ENCODE results near the gene OSBPL9.
"Not testable (repeated sequence)": the region's sequence is repeated elsewhere in the genome, so short reads cannot be mapped to it uniquely, and the experiment has no call there.

The OSBPL9 gene

DNA sequence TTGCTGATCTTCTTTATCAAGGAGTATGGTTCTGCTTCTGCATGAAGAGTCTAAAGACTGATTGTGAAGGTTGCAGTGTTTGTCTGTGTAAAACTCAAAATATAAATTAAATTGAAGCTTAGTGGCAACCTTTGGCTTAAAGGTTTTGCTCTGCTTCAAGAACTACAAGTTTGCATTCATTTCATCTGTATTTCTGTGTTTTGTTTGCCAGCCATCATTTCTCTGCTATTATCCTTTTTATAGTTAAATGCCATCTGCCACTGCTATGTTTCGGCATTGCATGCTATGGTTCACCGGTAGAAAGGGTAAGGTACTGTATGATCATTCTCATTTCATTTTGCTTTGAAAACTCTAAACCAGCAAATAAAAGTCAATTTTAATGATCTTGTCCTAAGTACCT lies 52.9 kb downstream of the OSBPL9 start:
- DNase-seq: no peak

DNA sequence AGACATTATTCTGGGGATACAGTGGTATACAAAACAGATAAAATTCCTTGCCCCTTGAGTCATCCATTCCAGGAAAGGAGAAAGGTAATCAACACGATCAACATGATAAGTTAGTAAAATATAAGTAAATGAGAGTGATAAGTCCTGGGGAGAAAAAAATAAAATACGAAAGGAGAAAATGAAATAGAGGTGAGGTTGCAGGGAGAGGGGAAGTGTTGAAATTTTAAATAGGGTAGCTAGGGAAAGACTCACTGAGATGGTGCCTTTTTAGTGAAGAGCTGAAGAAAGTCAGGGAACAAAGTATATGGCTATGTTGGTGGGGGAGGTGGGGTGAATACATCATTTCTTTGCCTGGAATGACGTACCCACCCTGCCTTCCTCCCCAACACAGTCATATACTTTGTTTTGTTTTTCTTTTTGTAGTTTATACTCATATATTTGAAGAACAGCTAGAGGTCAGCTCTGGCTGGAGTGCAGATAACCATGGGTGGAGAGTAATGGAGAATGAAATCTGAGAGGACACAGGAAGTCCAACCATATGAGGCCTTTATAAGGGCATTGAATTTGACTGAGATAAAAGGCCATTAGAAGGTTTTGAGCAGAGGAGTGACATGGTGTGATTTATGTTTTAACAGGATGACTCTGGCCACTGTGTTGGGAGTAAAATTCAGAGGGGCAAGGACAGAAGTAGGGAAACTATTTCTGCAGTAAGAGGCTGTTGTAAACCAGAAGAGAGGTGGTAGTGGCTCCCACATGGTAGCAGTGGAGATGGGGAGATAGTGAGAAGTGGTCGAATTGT lies 54.8 kb downstream of the OSBPL9 start:
- DNase-seq: no peak

DNA sequence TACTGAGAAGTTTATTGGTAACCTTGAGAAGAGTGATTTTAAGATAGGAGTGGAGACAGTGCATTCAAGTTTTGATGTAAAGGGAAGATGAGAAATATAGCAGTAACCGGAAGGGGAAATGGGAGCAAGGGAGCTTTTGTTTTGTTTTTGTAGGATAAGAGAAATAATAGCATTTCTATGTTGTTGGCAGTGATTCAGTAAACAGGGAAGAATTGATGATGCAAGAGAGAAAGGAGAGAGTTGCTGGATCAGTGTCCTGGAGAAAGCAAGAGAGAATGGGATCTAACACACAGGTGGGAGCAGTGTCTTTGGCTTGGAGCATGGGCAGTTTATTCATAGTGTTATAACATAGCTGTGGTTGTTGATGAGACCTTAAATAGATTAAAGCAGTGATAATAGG lies 56.4 kb downstream of the OSBPL9 start:
- DNase-seq: no peak

DNA sequence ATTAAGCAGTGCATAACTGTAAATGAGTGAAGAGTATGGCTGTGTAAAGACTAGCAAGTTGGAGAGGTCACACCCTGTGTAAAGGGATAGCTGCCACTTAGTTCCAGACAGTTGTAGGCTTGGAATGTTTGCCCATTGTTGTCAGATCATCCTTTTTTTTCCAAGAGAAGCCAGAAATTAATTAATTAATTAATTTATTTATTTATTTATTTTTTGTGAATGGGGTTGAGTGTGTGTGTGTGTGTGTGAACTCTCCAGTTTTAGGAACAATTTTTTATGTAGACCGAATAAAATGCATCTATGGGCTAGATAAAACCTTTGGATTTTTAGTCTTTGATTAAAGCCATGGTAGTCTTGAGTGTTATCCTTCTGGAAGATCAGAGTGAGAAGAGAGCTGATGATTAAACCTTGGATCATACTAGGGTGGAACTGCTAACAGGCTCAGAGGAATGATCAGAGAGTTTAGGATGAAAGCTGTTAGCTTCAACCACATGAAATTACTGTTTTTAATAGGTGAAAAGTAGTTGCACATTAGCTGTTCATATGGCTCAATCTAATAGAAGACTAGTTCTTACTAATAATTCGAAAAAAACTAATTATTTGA lies 58.4 kb downstream of the OSBPL9 start:
- DNase-seq: no peak

DNA sequence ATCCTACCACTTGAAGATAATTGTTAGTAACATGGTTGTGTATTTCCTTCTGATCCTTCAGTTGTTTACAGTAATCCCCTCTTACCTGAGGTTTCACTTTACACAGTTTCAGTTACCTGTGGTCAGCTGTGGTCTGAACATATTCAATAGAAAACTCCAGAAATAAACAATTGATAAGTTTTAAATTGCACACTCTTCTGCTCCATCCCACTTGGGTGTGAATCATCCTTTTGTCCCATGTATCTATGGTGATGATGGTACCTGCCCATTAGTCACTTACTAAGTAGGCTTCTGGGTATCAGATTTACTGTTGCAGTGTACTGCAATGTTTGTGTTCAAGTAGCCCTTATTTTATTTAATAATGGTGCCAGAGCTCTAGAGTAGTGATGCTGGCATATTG lies 62.5 kb downstream of the OSBPL9 start:
- DNase-seq: no peak

DNA sequence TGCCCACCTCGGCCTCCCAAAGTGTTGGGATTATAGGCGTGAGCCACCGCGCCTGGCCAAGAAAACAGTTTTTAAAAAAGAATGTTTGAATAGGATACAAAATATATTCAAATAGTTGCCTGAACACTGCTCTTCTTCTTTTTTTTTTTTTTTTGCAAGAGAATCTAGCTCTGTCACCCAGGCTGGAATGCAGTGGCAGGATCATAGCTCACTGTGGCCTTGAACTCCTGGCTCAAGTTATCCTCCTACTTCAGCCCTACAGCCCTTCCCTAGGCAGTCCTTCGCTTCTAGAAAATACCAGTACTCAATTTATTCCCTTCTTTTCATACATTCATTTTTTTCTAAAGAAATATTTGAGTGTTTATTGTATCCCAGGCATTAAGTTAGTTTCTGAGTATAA lies 67.9 kb downstream of the OSBPL9 start:
- DNase-seq: no peak

DNA sequence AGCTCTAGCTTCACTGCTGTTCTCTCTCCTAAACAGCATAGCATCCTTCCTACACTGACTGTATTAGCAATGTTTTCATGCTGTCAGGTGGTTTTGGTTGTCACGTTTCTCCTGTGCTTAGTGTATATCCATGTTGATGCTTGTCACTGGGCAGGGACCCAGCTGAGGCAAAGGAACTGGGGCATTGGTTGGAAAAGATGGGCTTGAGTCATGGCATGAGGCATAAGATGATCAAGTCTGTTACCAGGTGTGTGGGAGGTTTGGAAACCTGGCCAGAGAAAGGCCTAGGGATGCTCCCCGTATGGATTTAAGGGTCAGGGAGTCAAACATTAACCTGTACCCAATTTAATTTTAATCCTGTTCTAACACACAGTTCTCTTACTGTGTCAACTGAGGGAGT lies 69.6 kb downstream of the OSBPL9 start:
- peak; percentile 5 for DNase-seq

DNA sequence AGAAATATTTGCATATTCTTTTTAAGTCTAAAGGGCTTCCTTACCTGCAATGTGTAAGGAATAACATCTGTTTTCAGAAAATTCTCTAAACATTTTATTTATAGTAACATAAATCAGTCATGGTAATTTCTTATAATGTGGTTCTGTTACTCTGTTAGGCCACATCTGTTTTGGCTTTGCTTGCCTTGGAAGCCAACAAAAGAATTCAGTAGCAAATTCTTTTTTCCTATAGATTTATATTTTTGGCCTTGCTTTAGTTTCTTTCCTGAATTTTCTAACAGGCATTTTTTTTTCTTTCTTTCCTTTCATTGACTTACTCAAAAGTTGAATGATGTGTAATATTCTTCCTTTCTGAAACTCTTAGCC lies 72.2 kb downstream of the OSBPL9 start:
- no peak for DNase-seq

DNA sequence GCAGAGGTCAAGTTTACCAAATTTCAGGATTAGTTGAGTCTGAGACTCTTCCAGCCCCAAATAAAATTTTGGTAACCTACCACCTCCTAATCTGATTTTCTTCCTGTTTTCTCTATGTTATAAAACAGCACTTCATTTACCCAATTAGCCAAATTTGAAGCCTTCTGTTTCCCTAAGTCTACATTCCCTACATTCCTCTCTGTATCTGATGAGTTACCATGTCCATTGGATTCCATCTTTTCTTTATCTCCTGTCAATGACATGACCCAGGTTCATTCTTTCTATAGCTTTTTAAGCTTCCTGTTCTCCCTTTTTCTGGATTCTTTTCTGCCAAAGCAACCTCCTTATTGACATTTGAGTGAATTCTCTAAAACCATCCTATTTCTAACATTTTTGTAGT lies 72.8 kb downstream of the OSBPL9 start:
- DNase-seq: no peak

DNA sequence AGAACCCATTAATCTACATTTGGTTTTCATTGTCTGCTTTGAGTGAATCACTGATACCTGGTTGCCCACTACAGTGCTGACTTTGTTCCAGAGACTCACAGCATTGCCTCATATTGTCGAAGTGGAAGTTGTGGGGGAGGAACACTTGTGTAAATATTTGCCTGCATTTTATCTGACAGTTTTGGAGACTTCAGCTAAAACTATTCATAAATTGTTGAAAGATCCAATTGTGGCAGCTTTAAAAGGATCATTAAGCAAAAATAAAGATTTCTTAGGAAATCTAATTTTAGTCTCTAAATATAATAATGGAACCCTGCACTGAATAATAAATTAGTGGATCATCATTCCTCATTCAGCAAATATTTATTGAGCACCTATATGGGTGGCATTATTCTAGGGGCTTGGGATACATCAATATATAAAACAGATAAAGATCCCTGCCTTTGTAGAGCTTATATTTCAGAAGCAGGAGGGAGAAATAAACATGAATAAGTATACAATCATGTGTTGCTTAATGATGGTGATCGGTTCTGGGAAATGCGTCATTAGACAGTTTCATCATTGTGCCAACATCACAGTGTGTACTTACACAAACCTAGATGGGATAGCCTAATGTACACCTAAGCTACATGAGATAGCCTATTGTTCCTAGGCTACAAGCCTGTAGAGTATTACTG lies 73.5 kb downstream of the OSBPL9 start:
- DNase-seq: no peak

DNA sequence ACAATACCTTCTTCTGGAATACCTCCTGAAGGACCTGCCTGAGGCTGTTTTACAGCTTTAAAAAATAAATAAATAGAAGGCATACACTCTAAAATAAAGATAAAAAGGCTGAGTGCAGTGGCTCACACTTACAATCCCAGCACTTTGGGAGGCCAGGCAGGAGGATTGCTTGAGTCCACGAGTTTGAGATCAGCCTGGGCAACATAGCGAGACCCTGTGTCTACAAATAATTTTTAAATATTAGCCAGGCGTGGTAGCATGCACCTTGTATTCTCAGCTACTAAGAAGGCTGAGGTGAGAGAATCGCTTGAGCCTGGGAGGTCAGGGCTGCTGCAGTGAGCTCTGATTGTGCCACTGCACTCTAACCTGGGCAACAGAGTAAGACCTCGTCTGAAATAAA lies 75.0 kb downstream of the OSBPL9 start:
- DNase-seq: no peak

DNA sequence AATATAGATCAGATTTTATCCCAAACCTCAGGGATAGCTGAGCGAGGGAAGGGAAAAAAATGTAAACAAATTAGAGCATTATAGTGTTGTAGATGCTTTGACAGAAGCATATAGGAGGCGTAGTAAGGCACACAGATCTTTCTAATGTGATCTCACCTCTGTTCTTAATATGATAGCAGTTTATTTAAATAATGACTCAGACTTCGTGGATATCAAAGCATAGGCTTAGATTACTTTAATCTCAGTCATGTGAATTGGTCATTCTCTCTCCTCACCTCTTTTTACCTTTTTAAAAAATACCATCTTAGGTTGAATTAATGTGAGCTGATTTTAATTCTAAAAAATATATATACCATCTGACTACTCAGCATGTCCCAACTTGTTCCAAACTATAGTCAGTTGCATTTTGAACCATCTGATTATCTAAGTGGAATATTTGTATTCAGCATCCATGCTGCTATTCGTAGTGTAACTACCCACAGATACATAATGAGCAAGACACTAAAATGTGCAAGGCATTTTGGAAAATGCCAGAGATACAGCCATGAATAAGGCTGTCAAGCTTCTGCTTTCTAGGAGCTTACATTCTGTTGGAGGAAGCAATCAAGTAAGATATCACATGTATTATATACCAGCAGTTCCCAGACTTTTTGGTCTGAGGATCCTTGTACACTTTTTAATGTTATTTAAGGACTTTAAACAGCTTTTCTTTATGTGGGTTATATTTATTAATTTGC lies 76.7 kb downstream of the OSBPL9 start:
- no peak for DNase-seq

DNA sequence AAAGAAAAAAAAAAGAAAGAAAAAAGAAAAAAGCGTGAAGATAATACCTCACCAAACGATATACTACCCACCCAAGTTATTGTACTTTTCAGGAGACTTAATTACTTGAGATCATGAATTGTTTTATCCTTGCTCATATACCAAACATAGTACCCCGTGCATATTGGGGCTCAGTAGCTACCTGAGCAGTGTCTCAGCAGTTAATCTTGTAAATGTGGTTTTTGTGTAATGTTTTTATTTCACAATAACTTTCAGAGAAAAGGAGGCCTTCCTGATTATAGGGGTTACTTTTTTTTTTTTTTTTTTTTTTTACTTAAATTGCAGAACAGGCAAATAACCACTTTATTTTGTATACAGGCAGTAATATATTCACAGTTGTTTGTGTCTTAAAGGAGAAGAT lies 80.3 kb downstream of the OSBPL9 start:
- no peak for DNase-seq

DNA sequence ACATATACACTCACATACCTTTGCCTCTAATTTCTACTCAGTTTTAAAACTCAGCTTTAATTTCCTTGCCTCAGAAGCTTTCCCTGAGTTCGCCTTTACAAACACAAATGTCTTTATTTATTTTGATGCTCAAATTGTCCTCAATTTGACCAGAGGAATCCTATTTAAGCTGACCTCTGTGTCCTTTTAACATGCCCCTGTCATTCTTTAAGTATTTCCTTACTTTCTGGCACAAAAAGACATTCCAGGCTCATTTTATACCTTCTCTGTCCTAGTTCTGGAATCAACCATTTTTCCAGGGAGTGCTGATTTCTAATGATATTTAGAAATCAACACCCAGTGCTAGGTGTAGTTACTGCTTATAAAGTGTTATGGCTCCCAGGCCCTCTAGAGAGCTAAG lies 82.5 kb downstream of the OSBPL9 start:
- no peak for DNase-seq

DNA sequence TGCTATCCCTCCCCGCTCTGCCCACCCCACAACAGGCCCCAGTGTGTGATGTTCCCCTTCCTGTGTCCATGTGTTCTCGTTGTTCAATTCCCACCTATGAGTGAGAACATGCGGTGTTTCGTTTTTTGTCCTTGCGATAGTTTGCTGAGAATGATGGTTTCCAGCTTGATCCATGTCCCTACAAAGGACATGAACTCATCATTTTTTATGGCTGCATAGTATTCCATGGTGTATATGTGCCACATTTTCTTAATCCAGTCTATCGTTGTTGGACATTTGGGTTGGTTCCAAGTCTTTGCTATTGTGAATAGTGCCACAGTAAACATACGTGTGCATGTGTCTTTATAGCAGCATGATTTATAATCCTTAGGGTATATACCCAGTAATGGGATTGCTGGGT lies 84.9 kb downstream of the OSBPL9 start:
- DNase-seq: not testable (repeated sequence)

DNA sequence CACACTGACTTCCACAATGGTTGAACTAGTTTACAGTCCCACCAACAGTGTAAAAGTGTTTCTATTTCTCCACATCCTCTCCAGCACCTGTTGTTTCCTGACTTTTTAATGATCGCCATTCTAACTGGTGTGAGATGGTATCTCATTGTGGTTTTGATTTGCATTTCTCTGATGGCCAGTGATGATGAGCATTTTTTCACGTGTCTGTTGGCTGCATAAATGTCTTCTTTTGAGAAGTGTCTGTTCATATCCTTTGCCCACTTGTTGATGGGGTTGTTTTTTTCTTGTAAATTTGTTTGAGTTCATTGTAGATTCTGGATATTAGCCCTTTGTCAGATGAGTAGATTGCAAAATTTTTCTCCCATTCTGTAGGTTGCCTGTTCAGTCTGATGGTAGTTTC lies 85.3 kb downstream of the OSBPL9 start:
- not testable (repeated sequence) for DNase-seq

DNA sequence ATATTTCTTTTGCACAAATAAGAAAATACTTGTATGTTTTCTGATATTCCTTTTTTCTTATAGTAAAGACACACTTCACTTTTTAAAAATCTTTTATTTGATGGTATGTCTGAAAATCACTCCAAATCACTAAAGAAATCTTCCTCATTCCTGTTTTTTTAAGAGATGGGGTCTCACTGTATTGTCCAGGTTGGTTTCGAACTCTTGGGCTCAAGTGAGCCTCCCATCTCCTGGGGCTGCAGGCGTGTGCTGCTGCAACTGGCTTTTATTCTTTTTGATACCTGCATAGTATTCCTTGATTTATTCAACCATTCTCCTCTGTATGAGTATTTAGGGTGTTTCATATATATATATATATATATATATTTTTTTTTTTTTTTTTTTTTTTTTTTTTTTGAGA lies 88.1 kb downstream of the OSBPL9 start:
- no peak for DNase-seq

DNA sequence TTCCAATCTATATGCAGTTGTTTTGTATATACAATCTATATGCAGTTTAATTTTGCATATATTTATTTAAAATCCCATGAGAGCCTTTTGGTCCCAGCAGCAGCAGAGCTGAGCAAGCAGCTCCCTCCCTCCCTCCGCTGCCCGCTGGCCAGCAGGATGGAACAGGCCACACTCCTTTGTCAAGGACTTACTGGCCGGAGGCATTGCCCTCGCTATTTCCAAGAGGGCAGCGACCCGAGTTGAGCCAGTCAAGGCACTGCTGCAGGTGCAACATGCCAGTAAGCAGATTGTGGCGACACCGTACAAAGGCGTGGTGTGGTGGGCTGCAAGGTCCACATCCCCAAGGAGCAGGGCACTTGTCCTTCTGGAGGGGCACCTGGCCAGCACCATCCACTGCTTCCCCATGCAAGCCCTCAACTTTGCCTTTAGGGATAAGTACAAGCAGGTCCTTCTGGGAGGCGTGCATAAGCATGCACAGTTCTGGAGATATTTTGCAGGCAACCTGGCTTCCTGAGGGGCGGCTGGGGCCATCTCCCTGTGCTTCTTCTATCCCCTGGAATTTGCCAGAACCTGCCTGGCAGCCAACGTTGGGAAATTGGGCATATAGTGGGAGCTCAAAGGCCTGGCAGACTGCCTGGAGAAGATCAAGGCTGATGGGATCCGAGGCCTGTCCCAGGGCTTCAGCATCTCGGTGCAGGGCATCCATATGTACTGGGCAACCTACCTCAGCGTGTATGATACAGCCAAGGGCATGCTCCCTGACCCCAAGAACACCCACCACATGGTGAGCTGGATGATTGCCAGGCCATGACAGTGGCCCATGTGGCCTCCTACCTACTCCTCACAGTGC lies 92.2 kb downstream of the OSBPL9 start:
- no peak for DNase-seq

DNA sequence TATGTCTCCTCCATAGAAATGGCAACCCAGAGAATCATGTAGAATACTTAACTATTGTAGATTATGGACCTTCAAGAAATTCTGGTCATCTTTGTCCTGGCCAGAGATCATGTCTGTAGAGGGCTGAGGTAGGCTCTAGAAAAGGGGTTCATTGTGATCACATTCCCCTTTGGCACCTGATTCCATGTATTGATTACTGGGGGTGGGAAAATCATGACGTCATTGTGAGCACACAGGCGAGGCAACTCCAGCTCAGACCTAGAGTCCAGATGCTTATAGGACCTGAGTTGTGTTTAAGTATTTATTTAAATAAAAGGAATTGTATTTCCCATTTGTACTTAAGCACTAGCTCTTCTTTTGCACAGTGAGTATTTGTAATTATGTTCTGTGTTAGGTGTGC lies 93.1 kb downstream of the OSBPL9 start:
- DNase-seq: no peak

DNA sequence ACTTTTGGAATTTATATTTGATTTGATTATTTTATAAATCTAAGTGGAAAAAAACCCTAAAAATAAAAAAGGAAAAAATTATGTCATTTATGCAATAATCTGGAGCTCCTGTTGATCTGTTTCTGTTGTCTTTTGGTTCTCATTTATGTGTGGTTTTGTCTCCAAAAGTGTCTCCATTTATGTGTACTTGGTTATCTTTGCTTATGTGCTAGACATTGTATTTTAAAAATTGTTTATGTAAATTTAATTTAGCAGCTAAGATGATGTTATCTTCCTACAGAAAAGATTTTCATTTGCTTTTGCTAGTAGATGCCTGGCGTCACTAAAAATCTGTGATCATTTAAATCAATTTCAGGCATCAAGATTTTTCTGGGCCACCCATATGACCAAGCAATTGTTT lies 95.7 kb downstream of the OSBPL9 start:
- no peak for DNase-seq

DNA sequence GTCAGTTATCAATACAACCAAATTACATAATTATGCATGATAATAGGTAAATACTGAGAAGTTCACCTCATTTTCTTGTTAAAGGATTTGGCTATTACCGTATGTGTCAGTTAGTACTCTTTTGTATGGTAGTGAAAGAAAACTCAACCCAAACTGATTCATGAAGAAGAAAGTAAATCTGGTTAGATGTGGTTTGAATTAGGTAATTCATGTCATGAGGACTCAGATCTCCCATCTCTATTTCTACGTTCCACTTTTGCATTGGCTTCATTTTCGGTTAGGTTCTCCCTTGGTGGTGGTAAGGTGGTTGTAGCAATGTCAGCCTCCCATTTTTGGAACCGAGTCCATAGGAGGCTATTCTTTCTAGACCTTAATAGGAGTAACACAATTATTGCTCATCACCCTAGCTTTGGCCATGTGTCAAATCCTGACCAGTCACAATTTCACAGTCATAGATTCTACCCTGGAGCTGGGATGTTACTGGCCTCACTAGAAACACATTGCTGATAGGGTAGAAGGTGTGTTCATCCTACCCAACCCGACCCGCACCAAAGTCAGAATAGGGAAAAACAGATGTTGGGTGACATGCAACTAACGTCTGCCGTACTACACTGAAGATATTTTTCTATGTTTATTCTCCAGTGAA lies 97.6 kb downstream of the OSBPL9 start:
- DNase-seq: no peak

DNA sequence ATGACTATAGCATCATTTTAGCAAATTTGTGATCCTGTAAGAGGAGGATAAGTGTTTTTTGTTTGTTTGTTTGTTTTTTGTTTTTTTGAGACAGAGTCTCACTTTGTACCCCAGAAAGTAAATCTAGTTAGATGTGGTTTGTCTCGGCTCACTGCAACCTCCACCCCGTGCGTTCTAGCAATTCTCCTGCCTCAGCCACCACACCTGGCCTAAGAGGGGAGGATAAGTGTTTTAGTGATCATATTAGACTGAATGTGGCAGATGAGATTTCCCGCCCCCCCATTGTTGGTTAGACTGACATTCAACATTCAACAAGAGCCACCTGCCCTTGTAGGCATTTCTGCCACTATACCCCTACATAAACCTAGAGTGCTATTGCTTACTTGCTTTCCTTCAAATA lies 98.5 kb downstream of the OSBPL9 start:
- DNase-seq: no peak
